ENCODE results near the gene SEZ6L.

DNA sequence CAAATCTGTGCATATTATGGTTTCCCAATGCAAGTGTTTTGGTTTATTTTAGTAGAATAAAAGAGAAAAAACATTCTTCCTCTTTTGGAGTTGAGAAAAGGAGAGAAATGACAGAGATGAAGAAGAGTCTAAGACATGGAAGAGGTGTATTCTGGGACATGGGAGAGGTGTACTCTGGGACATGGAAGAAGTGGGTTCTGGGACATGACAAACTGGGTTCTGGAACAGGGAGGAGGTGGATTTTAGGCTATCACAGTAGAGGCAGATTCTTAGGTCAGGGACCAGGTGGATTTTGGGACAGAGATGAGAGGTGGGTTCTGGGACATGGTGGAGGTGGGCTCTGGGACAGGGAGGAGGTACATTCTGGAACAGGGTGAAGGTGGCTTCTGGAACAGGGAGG lies 257.7 kb downstream of the SEZ6L start:
- TF ChIP-seq, protein P1, sequence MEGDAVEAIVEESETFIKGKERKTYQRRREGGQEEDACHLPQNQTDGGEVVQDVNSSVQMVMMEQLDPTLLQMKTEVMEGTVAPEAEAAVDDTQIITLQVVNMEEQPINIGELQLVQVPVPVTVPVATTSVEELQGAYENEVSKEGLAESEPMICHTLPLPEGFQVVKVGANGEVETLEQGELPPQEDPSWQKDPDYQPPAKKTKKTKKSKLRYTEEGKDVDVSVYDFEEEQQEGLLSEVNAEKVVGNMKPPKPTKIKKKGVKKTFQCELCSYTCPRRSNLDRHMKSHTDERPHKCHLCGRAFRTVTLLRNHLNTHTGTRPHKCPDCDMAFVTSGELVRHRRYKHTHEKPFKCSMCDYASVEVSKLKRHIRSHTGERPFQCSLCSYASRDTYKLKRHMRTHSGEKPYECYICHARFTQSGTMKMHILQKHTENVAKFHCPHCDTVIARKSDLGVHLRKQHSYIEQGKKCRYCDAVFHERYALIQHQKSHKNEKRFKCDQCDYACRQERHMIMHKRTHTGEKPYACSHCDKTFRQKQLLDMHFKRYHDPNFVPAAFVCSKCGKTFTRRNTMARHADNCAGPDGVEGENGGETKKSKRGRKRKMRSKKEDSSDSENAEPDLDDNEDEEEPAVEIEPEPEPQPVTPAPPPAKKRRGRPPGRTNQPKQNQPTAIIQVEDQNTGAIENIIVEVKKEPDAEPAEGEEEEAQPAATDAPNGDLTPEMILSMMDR (IDR thresholded peaks at IDR 0.05; ENCODE audit: insufficient read depth, low read length) = no peak
- no peak for TF ChIP-seq POLR2AphosphoS5 (IDR thresholded peaks at IDR 0.05; ENCODE audit: low read depth)
- TF ChIP-seq, protein P2, sequence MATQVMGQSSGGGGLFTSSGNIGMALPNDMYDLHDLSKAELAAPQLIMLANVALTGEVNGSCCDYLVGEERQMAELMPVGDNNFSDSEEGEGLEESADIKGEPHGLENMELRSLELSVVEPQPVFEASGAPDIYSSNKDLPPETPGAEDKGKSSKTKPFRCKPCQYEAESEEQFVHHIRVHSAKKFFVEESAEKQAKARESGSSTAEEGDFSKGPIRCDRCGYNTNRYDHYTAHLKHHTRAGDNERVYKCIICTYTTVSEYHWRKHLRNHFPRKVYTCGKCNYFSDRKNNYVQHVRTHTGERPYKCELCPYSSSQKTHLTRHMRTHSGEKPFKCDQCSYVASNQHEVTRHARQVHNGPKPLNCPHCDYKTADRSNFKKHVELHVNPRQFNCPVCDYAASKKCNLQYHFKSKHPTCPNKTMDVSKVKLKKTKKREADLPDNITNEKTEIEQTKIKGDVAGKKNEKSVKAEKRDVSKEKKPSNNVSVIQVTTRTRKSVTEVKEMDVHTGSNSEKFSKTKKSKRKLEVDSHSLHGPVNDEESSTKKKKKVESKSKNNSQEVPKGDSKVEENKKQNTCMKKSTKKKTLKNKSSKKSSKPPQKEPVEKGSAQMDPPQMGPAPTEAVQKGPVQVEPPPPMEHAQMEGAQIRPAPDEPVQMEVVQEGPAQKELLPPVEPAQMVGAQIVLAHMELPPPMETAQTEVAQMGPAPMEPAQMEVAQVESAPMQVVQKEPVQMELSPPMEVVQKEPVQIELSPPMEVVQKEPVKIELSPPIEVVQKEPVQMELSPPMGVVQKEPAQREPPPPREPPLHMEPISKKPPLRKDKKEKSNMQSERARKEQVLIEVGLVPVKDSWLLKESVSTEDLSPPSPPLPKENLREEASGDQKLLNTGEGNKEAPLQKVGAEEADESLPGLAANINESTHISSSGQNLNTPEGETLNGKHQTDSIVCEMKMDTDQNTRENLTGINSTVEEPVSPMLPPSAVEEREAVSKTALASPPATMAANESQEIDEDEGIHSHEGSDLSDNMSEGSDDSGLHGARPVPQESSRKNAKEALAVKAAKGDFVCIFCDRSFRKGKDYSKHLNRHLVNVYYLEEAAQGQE (IDR thresholded peaks at IDR 0.05; ENCODE audit: insufficient replicate concordance, low read depth) = no peak
- no peak for TF ChIP-seq SPI1 (IDR thresholded peaks at IDR 0.05; ENCODE audit: borderline replicate concordance, low read depth)
- no peak for TF ChIP-seq GABPA (IDR thresholded peaks at IDR 0.05; ENCODE audit: low read depth)
